H54 (cell line): ENCODE results near the gene SLC9A9.

ENCODE experiments used
- DNase-seq: peaks from one replicate; pipeline ENCODE4 v3.0.0; 2011; ENCODE audit warnings: low spot score, mixed read lengths; ENCODE audit not compliant: insufficient read length
- FAIRE-seq: peaks from 3 replicates; lab custom pipeline; 2011; peaks lifted over from hg19 to GRCh38; lab: Jason Lieb, UNC
- POLR2A ChIP-seq: IDR thresholded peaks from 2 replicates; pipeline ENCODE4 v1.6.1; 2011; ENCODE audit warnings: low read depth, mild to moderate bottlenecking, low read length

The SLC9A9 gene

DNA sequence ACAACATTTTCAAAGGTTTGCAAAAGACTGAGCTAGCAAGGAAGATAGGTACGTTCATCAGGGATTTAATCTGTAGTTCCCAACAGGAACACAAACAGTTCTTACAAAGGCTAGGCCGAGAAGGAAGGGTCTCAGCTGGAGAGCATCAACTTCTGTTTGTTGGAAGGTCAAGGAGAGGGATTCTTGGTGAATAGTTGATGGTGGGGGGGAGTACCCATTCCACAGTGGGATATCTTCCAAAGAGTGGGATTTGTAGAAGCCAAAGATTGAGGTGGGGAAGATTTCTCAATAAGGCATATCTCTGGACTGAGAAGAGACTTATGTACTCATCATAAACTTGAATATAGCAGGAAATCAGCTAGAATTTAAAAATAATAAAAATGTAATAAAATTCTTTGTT lies 496.9 kb downstream of the SLC9A9 start:
- no peak for TF ChIP-seq POLR2A
- no peak for DNase-seq
- no peak for FAIRE-seq

DNA sequence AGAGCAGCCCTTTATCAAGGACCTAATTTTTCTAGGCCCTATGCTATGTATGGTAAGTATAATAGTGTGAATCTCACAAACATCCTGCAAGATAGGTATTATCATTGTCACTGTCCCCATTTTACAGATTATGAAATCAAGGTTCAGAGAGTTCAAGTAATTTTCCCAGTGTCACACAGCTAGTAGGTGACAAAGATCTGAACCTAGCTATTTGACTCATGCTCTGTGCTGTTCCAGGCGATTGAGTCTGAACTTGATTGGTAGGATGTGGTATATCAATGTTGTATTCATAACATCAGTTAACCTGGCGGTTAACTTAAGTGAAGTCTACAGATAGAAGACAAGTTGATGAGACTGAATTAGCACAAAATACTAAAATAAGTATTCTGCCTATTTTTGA lies 498.8 kb downstream of the SLC9A9 start:
- no peak for TF ChIP-seq POLR2A
- DNase-seq (no peak), FAIRE-seq (no peak)

DNA sequence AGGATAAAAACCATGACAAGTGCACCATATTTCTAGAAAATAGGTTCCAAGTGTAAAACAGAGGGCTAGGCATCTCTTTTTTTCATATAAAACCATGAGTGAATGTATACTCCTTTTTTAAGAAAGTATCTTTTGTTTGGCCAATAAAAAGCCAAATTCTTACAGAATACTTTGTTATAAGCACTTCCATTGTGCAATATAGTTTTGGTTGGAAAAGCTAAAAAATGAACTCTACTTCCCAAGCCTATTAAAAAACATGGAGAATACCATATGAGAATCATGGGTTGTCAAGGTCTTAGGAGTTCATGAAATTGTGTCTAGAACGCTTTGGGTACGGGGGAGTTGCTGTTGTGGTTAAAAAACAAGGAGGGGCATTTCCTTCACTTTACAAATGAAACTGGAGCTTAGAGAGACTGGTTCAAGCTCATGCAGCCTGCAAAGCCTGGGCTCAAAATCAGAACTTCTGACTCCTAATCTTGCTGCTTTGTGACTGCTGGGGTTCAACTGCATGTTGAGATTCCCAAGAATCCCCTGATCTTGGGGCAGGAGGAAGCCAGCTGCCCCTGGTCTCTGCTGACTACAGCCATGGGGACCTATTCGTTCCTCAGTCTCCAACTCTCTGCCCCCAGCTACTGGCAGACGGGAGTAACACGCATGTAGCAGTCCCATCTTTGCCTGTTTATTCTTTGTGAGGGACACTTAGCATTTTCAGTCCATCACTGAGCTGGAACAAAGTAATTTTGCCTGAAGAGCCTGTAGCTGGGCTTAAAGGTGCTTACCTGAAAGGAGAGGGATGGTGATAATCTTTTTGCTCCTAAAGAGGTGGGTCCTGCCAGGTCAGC lies 499.6 kb downstream of the SLC9A9 start:
- TF ChIP-seq POLR2A = no peak
- FAIRE-seq = no peak
- DNase-seq = no peak

DNA sequence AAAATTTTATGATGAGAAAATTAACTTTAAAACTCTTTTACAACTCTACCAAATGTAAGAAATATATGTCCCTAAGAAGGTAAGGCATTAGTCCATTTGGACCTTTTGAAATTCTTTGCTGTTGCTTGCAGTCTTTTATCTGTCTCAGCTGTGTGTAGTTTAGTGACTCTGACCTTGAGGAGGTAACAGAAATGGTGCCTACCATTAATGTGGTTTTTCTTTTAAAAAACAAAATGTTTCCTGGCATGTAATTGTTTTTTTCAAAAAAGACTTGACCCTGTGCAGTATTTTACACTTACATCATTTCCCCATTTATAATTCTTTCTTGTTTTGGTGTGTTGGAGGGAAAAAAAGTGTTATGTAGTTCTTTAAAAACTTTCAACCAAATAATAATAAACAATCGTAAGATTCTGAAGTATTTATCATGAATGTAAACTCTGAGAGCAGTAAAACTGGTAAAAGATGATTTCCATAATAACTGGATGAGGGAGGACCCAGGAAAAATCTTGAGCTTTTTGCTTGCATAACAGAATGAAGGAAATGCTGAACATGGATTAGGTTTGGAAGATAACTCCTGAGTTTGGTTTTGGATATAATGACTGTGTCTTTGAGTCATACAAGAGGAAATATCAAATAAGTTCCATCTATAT lies 503.6 kb downstream of the SLC9A9 start:
- no peak for TF ChIP-seq POLR2A
- FAIRE-seq (no peak), DNase-seq (no peak)

DNA sequence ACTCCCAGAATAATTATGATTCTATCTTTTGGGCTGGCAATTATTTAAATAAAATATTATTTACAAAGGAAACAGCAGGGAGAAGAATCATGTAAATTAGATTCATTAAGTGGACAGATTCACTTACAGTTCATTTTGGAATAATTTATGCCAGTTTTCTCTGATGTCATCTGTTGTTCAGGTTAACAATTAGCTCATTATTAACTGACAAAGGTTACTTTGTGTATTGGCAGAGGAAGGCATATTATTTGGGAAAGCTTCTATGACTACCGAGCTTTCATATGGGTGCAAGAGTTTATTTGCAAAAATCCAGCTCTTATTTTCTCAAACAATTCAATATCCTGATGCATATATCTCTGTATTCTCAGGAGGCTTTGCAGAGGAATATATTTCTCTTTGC lies 504.3 kb downstream of the SLC9A9 start:
- DNase-seq (no peak), FAIRE-seq (no peak)
- TF ChIP-seq POLR2A = no peak

DNA sequence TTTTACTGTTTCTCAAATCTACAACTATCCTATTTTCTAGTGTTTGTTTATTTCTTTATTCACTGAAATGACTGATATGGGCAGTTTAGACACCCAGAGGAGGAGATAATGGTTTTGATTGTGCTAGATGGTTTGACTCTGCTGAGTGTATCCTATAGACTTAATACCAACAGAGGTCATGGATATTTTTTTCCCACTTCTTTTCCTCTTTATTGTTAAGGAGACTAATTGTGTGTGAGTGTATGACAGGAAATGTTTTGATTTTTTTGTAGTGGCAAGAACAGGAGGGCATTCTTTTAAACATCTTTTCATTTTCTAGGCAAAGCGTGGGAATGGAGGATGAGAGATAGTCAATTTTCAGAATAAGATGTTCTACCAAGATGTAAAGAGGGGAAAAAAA lies 505.2 kb downstream of the SLC9A9 start:
- FAIRE-seq (no peak), DNase-seq (no peak)
- TF ChIP-seq POLR2A = no peak

DNA sequence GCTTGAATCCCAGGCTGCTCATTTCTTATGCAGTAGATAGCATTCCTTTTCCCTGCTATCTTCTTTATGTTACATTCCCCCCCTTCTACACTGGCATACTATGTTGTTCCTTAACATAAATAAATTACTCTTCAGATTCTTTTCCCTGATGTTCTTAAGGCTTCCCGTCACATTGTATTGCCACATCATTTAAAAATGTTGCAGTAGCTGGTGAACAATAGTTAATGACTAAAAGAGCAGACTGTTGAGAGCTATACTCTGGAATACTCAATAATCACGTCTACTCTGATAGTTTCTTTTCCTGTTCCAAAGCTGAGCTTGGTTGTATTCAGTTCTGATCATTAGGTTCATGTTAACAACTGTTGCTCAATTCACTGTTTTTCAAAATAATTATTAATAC lies 508.8 kb downstream of the SLC9A9 start:
- DNase-seq = no peak
- TF ChIP-seq POLR2A = no peak
- no peak for FAIRE-seq

DNA sequence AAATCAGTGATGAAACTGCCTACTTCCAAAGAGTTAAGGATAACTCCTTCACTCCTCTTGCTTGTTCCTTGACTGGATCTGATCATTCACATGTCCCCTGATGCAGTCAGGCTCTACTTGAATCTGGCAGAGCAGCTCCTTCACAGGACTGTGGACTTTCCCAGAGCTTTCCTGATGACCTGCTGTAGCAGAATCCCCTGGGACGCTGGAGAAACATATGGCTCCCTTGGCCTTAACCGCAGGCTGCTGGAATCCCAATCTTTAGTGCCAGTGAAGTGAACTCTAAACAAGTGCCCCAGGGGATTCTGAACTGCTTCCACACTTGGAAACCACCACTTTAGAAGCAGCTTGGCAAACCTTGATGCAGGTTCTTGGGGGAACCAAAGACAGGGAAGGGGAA lies 510.9 kb downstream of the SLC9A9 start:
- FAIRE-seq = no peak
- no peak for TF ChIP-seq POLR2A
- DNase-seq = no peak

DNA sequence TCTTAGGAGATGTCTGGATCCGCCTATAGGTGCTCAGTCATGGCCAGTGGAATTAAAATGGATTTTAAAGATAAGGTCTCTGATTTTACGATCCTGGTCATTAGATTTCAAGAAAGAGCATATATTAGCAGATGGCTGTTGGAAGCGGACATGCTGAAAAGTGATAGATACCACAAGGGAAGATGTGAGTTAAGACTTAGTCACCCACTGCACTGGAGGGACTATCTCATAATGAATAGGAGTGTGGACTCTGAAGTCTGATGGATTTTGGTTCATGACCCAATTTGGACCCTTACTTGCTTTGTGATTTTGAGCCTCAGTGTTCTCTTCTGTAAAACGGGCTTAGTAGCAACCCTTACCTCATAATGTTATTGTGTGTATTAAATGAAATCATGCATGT lies 514.0 kb downstream of the SLC9A9 start:
- DNase-seq (no peak), FAIRE-seq (no peak)
- no peak for TF ChIP-seq POLR2A

DNA sequence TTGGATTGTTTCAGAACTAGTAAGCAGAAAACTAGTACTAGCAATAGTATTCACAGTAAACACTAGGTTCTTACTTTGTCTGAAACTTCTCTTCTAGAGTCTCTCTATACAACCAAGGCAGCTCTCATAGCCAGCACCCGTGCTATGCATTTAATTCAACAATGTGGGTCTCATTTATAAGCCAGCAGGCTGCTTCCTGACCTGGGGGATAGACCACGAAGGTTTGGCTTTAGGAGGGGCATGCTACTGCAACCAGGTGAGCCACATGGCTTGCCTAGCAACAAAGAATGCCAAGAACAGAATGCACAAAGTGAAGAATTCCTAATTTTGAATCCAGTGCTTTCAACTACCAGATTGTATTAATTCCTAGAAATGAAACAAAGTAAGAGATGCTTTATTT lies 514.9 kb downstream of the SLC9A9 start:
- TF ChIP-seq POLR2A = no peak
- FAIRE-seq (no peak), DNase-seq (no peak)

DNA sequence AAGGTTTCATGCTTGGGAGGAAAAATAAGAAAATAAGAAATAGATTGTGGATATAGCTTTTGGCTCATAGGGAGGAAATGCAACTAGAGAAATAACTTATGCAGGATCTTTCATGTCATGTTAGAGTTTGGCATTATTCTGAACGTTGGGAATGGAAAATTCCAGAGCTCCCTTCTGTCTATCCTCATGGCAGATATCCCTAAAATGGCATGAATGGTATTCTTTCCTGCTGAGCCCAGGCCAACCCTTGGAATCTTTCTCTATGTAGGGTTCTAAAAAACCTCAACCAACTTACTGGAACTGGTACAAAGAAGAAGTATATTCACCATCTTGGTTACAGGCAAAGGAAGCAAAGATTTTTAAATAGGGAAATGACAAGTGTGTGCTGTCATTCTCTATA lies 516.2 kb downstream of the SLC9A9 start:
- FAIRE-seq (no peak), DNase-seq (no peak)
- no peak for TF ChIP-seq POLR2A

DNA sequence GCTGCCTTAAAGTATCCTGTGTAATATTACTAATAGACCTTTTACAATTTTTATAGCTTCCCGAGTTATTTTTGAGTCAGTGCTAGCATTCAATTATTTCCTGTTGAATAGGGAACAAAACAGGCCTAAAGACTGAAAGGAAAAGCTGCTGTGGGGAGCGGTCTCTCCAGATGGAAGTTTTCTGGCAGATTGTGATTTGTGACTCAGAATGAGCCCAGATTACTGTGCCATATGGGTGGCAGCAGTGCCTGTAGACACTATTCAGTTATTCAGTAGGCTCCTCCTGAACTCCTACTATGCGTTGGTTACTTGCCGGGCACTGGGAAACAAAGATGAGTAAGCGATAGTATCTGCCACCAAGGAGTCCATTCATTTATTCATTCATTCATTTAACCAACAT lies 516.9 kb downstream of the SLC9A9 start:
- DNase-seq (no peak), FAIRE-seq (no peak)
- TF ChIP-seq POLR2A = no peak

DNA sequence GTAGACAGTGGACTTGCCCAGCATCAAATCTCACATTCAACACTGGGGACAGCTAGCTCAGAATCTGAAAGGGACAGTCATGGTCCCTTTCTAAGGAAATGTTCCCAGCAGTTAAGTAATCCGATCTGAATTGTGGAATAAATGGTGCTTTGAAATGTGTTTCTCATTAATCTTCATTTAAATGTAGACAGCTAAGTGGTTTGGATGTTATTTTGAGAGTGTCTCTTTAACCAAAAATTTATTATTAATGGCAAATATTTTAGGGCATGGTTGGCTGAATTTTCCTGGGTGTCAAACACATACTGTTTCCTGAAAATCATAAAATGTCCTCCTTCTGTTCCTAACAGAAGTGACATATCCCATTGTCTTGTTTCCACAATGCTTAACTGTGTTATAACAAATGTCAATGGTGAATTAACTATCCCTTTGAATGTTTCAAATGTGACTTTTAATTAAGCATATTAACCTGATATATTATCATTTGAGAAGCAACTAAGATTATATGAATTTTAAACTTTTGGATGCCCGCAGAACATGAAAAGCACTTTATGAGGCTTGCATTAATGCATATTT lies 517.9 kb downstream of the SLC9A9 start:
- DNase-seq = no peak
- TF ChIP-seq POLR2A = no peak
- FAIRE-seq = no peak

DNA sequence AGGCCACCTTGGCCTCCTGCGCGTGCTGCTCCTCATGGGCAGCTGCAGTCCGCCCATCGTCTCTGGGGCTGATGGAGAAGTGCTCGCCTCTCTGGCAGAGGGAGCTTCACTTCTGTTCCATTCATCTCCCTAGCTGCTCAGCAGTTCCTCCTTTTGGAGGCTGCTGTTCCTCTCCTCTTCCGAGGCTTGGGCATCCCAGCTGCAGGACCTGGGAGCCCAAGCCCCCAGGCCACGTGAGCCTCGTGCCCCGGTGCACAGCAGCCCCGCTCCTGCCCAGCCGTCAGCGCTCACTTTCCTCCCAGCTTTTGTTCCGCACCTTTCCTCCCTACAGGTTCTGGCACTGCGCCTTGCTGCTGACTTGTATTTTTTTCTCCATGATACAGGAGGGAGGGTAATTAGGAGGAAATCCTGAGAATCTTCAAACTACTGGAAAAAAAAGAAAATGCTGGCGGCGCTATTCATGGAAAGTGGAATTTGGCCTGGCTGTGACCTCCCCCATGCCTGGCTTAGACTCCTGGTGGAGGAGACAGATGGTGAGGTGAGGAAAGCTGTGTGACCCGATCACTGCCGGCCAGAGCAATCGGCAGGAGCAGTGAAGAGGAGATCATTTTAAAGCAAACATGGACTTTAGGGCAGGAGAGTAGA lies 518.6 kb downstream of the SLC9A9 start:
- TF ChIP-seq POLR2A = no peak
- DNase-seq (no peak), FAIRE-seq (no peak)
